C4-2B (cell line): ENCODE results near the gene DRC1.

Experiments
- H3K27ac ChIP-seq: fragments of 450-650 bp; 2 replicates; pipeline ENCODE4 v1.5.1; 2017
- CTCF ChIP-seq: fragments of 450-650 bp; conservative IDR thresholded peaks from 2 replicates; pipeline ENCODE4 v1.5.1; 2017; ENCODE audit warnings: mild to moderate bottlenecking
- ZFX ChIP-seq: fragments of 450-650 bp; IDR thresholded peaks from 2 replicates; pipeline ENCODE4 v1.6.1; 2017

The DRC1 gene

GRCh38 chr2:26384183-26384582, 17.5 kb upstream of the DRC1 start:
- no peak overlapping the region for H3K27ac ChIP-seq
- no peak for TF ChIP-seq ZFX
- TF ChIP-seq CTCF = no peak

GRCh38 chr2:26384597-26384996, 17.1 kb upstream of the DRC1 start:
- TF ChIP-seq ZFX = no peak
- no peak for TF ChIP-seq CTCF
- no peak overlapping the region for H3K27ac ChIP-seq

- no peak for TF ChIP-seq ZFX
- TF ChIP-seq CTCF = no peak
- H3K27ac ChIP-seq = no peak overlapping the region
Measured at GRCh38 chr2:26387189-26387588, 14.5 kb upstream of the DRC1 start.

DNA sequence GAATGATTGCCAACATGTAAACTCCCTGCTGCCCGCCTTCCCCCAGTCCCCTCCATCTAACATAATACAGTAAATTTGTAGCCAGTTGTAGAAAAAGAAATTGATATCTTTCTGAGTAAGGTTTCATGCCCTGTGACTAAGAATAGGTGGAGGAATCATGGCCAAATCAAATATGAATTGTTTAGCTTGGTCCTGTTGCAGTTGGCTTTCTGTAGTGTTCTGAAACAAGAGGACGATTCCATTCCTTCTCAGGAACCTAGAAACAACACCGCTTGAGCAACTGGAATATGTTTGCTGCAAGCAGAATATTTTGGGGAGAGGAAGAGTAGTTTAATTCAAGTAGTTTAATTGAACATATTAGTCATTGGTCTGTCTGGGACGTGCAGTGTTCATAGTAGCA, 7.0 kb upstream of the DRC1 start:
- TF ChIP-seq CTCF (no peak), ZFX (no peak)

DNA sequence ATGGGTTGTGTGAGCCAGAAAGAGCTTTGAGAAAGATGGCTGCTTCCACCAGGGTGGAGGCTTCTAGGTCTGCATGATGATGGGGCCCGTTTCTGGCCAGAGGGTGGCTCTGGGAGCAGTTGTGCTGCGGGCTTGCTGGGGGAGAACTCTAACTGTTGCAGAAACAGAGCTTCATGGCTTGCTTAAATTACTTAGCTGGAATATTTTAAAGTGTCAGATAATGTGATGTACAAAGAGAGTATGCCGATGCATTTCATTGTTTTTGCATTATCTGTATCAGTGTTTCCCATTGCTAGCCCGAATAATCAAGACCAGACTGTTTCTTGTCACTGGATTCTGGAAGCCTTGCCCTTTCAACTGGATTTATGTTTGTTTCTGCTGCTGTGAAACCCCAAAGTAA, 6.3 kb upstream of the DRC1 start:
- H3K27ac ChIP-seq = no peak overlapping the region
- no peak for TF ChIP-seq ZFX
- no peak for TF ChIP-seq CTCF

More for the DNA sequence above, 7.0 kb upstream of the DRC1 start:
- no peak overlapping the region for H3K27ac ChIP-seq

DNA sequence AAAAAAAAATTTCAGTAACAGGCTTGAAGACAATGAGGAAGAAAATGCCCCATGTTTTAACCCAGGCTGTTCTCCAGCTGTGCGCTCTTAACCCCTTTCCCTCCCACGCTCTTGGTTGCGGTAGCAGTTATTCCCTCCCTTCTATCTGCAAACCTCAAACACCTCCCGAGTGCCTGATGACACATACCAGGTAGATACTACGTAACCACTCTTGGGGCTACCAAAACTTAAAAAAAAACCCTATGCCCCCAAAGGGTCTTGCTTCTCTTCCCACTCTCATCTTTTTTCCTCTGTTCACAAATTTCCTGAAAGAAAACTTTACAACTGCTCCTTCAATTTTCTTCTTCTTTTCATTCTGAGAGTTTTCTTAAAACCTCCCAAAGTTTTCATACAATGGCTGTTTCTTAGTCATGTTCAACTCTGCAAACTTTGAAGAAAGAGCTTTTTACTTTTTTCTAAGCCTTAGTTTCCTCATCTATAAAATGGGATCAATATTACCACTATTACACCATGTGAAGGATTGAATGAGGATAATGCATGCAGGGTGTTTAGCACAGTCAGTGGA, 4.9 kb upstream of the DRC1 start:
- H3K27ac ChIP-seq = no peak overlapping the region
- TF ChIP-seq CTCF (no peak), ZFX (no peak)

- TF ChIP-seq CTCF = no peak
- no peak for TF ChIP-seq ZFX
- H3K27ac ChIP-seq = no peak overlapping the region
Measured at GRCh38 chr2:26399771-26400376, 1.8 kb upstream of the DRC1 start.
